ENCODE data around the gene PPP2R2B. TPM values are rescaled to one million over a fixed set of nuclear protein-coding genes. Genes with fewer than 3 reads are reported as not detected.

The PPP2R2B gene
- total RNA-seq, 1 experiment from 2014 or later, result not detected

GRCh38 chr5:146574713-146575112 lies 303.8 kb downstream of the PPP2R2B start:
- peaks cover 23% of the 10 kb centered on the region for H3K27me3 ChIP-seq (ENCODE audit: low read length)
- H3K9me2 ChIP-seq (replicated peaks; ENCODE audit: low read length), result no peaks in the 10 kb centered on the region
- no peaks in the 10 kb centered on the region for H3K36me3 ChIP-seq (ENCODE audit: low read depth, low read length)
- ChIA-PET CTCF (no interaction called here), POLR2A (ENCODE audit: unreplicated experiment) (no interaction called here)
- no TSS peak for BruUV-seq (replicated peaks)
- no peak overlapping the region for H3K4me3 ChIP-seq (ENCODE audit: low read length)
- H3K27ac ChIP-seq (ENCODE audit: low read length), result no peak overlapping the region
- TF ChIP-seq EZH2 (IDR thresholded peaks at IDR 0.05; ENCODE audit: low read length, unreplicated experiment), result no peak
- intact Hi-C loops (cut with micrococcal nuclease), result no loop called here
- H2AFZ ChIP-seq (ENCODE audit: low read length), result no peak overlapping the region
- H3K9ac ChIP-seq (ENCODE audit: low read length), result no peak overlapping the region
- H3K9me3 ChIP-seq (ENCODE audit: low read length), result no peaks in the 10 kb centered on the region
- no peak overlapping the region for H3K4me2 ChIP-seq (ENCODE audit: low read length)
- H4K20me1 ChIP-seq (ENCODE audit: low read length), result no peaks in the 10 kb centered on the region
- DNase-seq (no peak), ATAC-seq (no peak)
- H3K4me1 ChIP-seq (ENCODE audit: insufficient read depth, low read length), result no peaks in the 10 kb centered on the region
- no peaks in the 10 kb centered on the region for H3F3A ChIP-seq (ENCODE audit: low read length, unreplicated experiment)
- H3K79me2 ChIP-seq (ENCODE audit: low read length), result no peaks in the 10 kb centered on the region

- Histone ChIP-seq H3F3A (ENCODE audit: low read length, unreplicated experiment) (no peaks in the 10 kb centered on the region), H3K4me3 (ENCODE audit: low read length) (no peak overlapping the region), H3K4me2 (ENCODE audit: low read length) (no peak overlapping the region), H3K9ac (ENCODE audit: low read length) (no peak overlapping the region), H2AFZ (ENCODE audit: low read length) (no peak overlapping the region), H3K27me3 (ENCODE audit: low read length) (peaks cover 3% of the 10 kb centered on the region; the same call in 1 of the 2 replicates), H3K27ac (ENCODE audit: low read length) (no peak overlapping the region), H4K20me1 (ENCODE audit: low read length) (no peaks in the 10 kb centered on the region), H3K79me2 (ENCODE audit: low read length) (no peaks in the 10 kb centered on the region), H3K9me3 (ENCODE audit: low read length) (no peaks in the 10 kb centered on the region), H3K9me2 (replicated peaks; ENCODE audit: low read length) (no peaks in the 10 kb centered on the region), H3K36me3 (ENCODE audit: low read depth, low read length) (no peaks in the 10 kb centered on the region), H3K4me1 (ENCODE audit: insufficient read depth, low read length) (peaks cover 22% of the 10 kb centered on the region)
- ChIA-PET CTCF (no interaction called here), POLR2A (ENCODE audit: unreplicated experiment) (no interaction called here)
- intact Hi-C loops (cut with micrococcal nuclease), result no loop called here
- DNase-seq (no peak), ATAC-seq (no peak)
- no peak for TF ChIP-seq EZH2phosphoT487 (IDR thresholded peaks at IDR 0.05; ENCODE audit: borderline replicate concordance, low read length)
- TF ChIP-seq CTCF (conservative IDR thresholded peaks at IDR 0.05; ENCODE audit: low read depth, low read length), result no peak
- no peak for TF ChIP-seq EZH2 (IDR thresholded peaks at IDR 0.05; ENCODE audit: low read length, unreplicated experiment)
- no TSS peak for BruUV-seq (replicated peaks)
These were observed 310.4 kb downstream of the PPP2R2B start for GRCh38 chr5:146568161-146568560.

DNA sequence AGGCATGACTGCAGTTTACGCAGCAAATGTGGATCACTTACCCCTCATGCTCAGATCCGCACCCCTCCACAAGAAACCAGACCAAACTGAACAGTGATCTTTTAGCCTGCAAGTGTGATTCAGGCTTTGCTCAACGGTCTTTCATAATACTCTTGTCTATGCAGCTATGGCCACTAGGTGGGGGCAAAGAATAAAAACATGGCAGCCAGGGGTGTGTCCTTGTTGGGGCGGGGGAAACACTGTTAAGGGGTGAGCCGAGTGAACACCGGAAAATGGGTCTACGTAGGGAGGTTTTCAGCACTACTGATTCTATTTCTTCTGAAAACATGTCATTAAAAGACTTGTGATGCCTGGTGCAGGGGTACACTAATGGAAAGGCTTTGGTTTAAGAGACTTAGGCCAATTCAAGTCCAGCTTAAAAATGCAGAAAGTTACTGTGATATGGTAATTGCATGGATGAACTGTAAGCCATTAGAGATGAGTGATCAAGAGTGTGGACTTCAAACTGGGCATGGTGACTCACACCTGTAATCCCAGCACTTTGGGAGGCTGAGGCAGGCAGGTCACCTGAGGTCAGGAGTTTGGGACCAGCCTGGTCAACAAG lies 312.7 kb downstream of the PPP2R2B start:
- Histone ChIP-seq H3K4me2 (ENCODE audit: low read length) (peak overlapping the region; percentile 19), H3K9me2 (replicated peaks; ENCODE audit: low read length) (no peaks in the 10 kb centered on the region), H3K4me3 (ENCODE audit: low read length) (no peak overlapping the region), H3K27ac (ENCODE audit: low read length) (no peak overlapping the region), H3K27me3 (ENCODE audit: low read length) (0 out of 2 replicates have a peak, but pooled peaks cover 3% of the 10 kb centered on the region), H4K20me1 (ENCODE audit: low read length) (no peaks in the 10 kb centered on the region), H3K36me3 (ENCODE audit: low read depth, low read length) (no peaks in the 10 kb centered on the region), H3F3A (ENCODE audit: low read length, unreplicated experiment) (no peaks in the 10 kb centered on the region), H3K79me2 (ENCODE audit: low read length) (no peaks in the 10 kb centered on the region), H3K9me3 (ENCODE audit: low read length) (no peaks in the 10 kb centered on the region), H3K4me1 (ENCODE audit: insufficient read depth, low read length) (peaks cover 22% of the 10 kb centered on the region), H3K9ac (ENCODE audit: low read length) (no peak overlapping the region), H2AFZ (ENCODE audit: low read length) (peak overlapping the region; percentile 36; the same call in 1 of the 2 replicates)
- DNase-seq (peak; percentile 72), ATAC-seq (peak; percentile 58)
- no TSS peak for BruUV-seq (replicated peaks)
- POLR2A ChIA-PET (ENCODE audit: unreplicated experiment), result no interaction called here
- intact Hi-C loops (cut with micrococcal nuclease), result loop anchor here (2.0 kb wide), 1 partner anchor 23 kb away; no protein-coding TSS in a partner anchor
- no peak for TF ChIP-seq EZH2phosphoT487 (IDR thresholded peaks at IDR 0.05; ENCODE audit: borderline replicate concordance, low read length)
- no peak for TF ChIP-seq EZH2 (IDR thresholded peaks at IDR 0.05; ENCODE audit: low read length, unreplicated experiment)
- TF ChIP-seq CTCF (conservative IDR thresholded peaks at IDR 0.05; ENCODE audit: low read depth, low read length), result peak; percentile 90
- CTCF ChIA-PET, result no interaction called here

Measured in PC-3 (cell line).